ENCODE measurements around the gene RAD51.

The RAD51 gene

DNA sequence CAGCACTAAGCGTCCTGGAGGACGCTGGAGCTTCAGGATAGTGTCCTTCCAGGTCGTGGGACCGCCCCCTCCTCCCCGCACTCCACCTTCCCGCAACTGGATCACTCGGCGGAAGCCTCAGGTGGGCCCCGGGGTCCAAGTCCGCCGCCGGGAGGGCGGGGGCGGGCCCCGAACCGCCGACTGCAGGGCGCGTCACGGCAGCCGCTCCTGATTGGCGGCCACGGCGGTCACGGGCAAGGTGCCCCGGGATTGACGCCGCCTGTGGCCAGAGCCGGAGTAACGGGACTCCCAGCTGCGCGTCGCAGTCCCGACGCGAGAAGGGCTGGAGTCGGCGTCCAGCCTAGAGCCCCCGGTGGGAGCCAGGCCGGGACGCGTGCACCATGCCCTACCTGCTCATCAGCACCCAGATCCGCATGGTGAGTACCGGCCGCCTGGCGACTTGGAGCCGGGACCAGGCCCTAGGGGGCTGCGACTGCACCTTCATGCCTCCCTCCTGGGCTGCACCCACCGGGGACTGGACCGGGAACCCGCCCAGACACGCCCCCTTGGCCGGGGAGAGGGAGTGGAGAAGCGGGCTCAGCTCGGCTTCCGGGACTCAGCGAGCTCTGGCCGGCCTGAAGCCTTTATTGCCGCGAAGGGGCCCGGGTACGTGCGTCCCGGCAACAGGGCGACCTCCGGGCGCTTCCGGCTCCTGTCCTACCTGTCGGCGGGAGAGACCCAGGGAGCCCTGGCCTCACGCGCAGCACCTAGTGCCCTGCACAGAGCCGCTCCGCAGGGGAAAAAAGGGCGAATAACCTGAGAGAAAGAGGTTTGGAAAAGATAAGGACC lies 69.0 kb downstream of the RAD51 start, which contains the start of gene GCHFR:
GCHFR (plus strand) TSS at position 268 of the 828 bp plus-strand sequence; CDS start at position 381, 113 bp downstream.
- DNase-seq, result peak; percentile 87

- DNase-seq, result no peak
These were observed 69.7 kb downstream of the RAD51 start for GRCh38 chr15:40764629-40765103.

DNA sequence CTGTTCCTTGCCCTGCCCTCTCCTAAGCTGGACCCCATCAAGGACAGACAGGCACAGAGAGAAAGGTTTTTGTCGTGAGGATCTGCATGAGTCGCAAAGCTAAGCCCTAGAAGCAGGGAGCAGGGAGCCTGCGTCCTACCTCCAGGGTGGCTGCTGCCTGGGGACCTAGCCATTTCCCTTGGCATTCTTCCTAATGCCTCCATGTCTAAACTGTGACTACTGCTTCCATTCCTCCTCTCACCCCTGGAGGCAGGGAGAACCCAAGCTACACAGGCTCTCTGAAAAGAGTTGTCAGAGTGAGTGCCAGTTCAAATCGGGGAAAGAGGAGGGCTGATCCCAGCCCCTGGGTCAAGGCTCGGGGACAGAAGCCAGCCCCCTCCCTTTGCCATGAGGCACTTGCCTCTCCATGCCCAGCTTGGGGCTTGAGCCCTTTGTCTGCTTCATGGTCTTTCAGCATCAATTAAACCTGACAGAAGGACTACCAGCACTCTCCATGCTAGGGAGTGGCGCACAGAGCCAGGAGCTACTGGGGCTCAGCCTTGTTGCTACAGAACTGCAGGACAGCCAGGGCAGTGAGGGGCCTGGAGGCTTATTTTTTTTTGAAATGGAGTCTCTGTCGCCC lies 71.3 kb downstream of the RAD51 start:
- no peak for DNase-seq

GRCh38 chr15:40766906-40767837 lies 72.2 kb downstream of the RAD51 start:
- no peak for DNase-seq

- no peak for DNase-seq
These were observed 73.0 kb downstream of the RAD51 start for GRCh38 chr15:40767838-40768500.

- no peak for DNase-seq
These were observed 73.7 kb downstream of the RAD51 start for GRCh38 chr15:40768521-40769273.

DNA sequence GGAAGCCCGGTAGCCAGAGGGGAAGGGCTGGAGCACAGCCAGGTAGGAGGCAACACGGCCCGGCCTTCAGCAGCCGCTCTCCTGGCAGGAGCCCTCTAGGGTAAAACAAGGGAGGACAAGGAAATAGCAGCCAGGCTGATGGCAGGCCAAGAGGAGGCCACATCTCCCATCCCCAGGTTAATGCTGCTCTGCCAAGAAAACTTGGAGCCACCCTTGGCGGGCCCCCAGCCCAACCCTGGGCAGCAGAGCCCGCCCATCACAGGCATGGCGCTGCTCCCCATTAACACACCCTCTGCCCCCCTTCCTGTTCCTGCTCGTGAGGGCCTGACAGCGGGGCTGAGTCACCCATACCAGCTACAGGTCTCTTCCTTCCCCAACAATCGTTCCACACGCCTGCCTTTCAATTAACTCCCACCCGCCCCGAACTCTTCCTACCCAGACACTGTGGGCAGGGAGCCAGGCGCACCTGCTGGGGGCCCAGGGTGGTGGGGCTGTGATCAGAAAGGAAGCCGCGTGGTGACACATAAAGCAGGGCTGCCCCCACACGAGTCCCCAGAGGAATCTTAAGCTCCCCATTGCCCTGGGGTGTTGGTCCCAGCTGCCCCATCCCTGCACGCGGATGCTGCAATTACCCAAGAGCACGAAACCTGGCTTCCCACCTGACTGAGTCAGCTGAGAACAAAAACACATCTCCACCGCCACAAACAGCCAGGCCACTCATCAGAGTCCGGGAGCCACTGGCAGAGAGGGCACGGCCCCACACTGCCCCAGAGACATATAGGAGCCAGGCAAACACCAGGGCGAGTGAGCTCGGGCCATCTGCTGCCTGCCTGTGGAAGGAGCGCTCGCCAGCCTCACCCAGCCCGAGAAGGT lies 74.5 kb downstream of the RAD51 start, which contains the start of gene C15orf62:
C15orf62 (plus strand) TSS at position 707 of the 873 bp plus-strand sequence. CDS start 516 bp downstream, outside the sequence.
- peak; percentile 83 for DNase-seq

DNA sequence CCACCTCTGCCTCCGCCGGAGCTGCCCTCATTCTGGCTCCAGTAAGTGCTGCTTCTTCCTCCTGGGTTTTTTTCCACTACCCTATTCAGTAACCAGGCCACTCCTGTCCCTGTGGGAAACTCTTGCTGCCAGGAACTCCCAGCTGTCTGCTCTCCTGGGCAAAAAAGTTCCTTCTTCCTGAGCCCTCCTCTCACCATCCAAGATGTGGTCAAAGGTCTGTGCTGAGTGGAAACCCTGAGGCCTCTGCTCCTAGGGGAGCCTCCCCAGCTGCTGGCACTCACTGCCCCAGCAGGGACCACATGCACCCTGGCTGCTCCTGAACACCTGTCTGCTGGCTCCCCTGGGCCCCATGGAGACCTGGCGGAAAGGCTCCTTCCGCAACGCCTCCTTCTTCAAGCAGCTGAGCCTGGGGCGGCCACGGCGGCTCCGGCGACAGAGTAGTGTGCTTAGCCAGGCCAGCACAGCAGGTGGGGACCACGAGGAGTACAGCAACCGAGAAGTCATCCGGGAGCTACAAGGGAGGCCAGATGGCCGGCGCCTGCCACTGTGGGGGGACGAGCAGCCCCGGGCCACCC lies 75.3 kb downstream of the RAD51 start:
- no peak for DNase-seq

- no peak for DNase-seq
These were observed 76.3 kb downstream of the RAD51 start for GRCh38 chr15:40771242-40771641.

DNA sequence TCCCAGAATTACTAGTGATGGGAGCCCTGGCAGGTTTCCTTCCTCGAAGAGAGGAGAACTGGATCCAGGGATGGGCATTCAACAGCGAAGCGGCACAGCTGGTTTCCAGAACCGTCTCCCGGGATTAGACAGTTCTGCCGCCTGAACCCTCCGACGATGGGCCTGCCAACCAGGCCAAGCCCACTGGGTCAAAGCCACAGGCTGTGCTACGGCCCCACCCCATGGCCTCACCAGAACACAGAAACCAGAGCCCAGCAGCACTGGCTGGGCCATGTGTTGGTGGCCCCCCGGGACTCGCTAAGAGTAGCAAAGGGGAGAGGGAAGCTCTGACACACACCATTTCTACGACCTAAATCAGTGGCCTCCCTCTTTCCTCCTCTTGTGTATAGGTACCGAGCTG lies 77.0 kb downstream of the RAD51 start:
- DNase-seq, result no peak

- no peak for DNase-seq
These were observed 78.5 kb downstream of the RAD51 start for GRCh38 chr15:40773496-40773895.

DNA sequence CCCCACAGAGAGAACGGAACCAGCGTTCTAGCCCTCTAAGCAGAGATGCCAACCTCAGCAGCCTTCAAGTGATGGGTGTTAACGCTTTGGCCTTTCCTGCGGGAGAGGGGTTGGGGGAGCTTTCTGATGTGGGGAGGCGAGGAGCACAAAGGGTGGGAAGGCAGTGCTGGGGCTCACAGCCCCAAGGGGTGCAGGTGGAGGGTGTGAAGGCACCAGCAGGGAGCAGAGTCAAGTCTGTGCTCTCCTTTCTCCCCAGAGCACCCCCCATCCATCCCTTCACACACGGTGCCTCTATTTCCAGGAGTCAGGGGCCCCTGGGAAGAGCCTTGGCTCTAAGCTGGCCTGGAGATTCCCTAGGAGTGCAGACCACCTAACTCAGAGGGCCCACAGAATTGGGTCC lies 78.9 kb downstream of the RAD51 start:
- DNase-seq, result no peak

GRCh38 chr15:40775007-40775406 lies 80.0 kb downstream of the RAD51 start:
- DNase-seq, result no peak

- DNase-seq, result no peak
These were observed 81.0 kb downstream of the RAD51 start for GRCh38 chr15:40775740-40776536.

DNA sequence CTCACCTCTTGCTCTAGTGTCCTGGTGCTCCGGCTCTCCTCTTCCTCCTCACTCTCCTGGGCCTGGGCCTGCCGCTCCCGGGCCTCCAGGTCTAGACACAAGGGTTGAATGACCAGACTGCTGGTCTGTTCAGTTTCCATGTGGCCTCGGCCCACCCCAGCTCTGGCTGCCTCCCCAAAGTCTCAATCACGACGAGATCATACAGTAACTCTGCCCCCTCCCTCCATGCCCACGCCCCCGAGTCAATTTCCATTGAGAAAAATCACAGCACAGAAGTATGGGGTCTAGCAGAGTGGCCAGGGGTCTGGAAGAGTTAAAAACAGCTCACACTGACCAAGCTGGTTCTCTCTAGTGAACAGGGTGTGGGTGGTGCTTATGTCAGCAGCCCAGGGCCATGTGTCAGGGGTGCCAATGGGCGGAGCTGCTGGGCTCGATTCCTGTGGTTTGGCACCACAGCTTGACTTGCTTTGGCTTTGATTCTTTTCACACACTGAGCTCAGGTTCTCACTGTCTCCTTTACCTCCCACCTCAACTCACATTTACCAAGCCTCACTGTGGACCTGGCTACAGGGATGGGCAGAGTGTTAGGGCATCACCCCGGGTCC lies 81.7 kb downstream of the RAD51 start:
- DNase-seq, result peak; percentile 63
